A172 (cell line): ENCODE results near the gene GMFB. TPM values are rescaled to one million over a fixed set of nuclear protein-coding genes. Genes with fewer than 3 reads are reported as not detected.

Experiments used
- DNase-seq: peaks from one replicate; pipeline ENCODE4 v3.0.0-alpha.2; 2015; ENCODE audit warnings: low spot score
- total RNA-seq: library from RNA; depleted of rRNA; stranded (reverse); fragments of >200 nt; shearing (Covaris generic); gene quantifications from 2 replicates; pipeline ENCODE4 v1.2.3, GENCODE V29; 2014; rRNA removed

Gene GMFB
- total RNA-seq: 63.2 and 96.4 TPM in 2 replicates

- peak; percentile 65 for DNase-seq
Observed at GRCh38 chr14:54488646-54489317, at the start of gene GMFB. TSS of gene GMFB (minus strand) at chr14:54488980. CDS start at chr14:54488927, 53 bp downstream.

GRCh38 chr14:54538055-54538454 is 49.3 kb upstream of the GMFB start:
- DNase-seq: no peak

- DNase-seq: no peak
Observed at GRCh38 chr14:54537651-54538050, 48.9 kb upstream of the GMFB start.

GRCh38 chr14:54535646-54536045 is 46.9 kb upstream of the GMFB start:
- DNase-seq: no peak

GRCh38 chr14:54535126-54535525 is 46.3 kb upstream of the GMFB start:
- no peak for DNase-seq

- no peak for DNase-seq
Observed at GRCh38 chr14:54533100-54533499, 44.3 kb upstream of the GMFB start.

GRCh38 chr14:54532111-54533012 is 43.6 kb upstream of the GMFB start:
- no peak for DNase-seq

- DNase-seq: peak; percentile 18
Observed at GRCh38 chr14:54529811-54530210, 41.0 kb upstream of the GMFB start.

- no peak for DNase-seq
Observed at GRCh38 chr14:54528973-54529372, 40.2 kb upstream of the GMFB start.

GRCh38 chr14:54524410-54524809 is 35.6 kb upstream of the GMFB start:
- DNase-seq: no peak

GRCh38 chr14:54516709-54517108 is 27.9 kb upstream of the GMFB start:
- no peak for DNase-seq

- no peak for DNase-seq
Observed at GRCh38 chr14:54515670-54516069, 26.9 kb upstream of the GMFB start.

- no peak for DNase-seq
Observed at GRCh38 chr14:54512393-54512792, 23.6 kb upstream of the GMFB start.

- peak; percentile 88 for DNase-seq
Observed at GRCh38 chr14:54509546-54510501, 21.0 kb upstream of the GMFB start, which contains the start of gene CGRRF1. TSS of gene CGRRF1 (plus strand) at chr14:54509906. CDS start at chr14:54509960, 54 bp downstream.

- DNase-seq: no peak
Observed at GRCh38 chr14:54503486-54503885, 14.7 kb upstream of the GMFB start.

- DNase-seq: no peak
Observed at GRCh38 chr14:54502602-54503001, 13.8 kb upstream of the GMFB start.

GRCh38 chr14:54501480-54501879 is 12.7 kb upstream of the GMFB start:
- no peak for DNase-seq

GRCh38 chr14:54500744-54501143 is 12.0 kb upstream of the GMFB start:
- no peak for DNase-seq

- no peak for DNase-seq
Observed at GRCh38 chr14:54498579-54498978, 9.8 kb upstream of the GMFB start.

- no peak for DNase-seq
Observed at GRCh38 chr14:54498095-54498531, 9.3 kb upstream of the GMFB start.

GRCh38 chr14:54497224-54497623 is 8.4 kb upstream of the GMFB start:
- no peak for DNase-seq

- no peak for DNase-seq
Observed at GRCh38 chr14:54493293-54493692, 4.5 kb upstream of the GMFB start.
